Testis (tissue), 2 donors: ENCODE results near the gene ANTXR1.

Source experiments
- CTCF ChIP-seq, 3 experiments: fragments of 450-650 bp in 2 of 3; fragments of 200-600 bp in 1 of 3; sonication (generic) in 1 of 3; IDR thresholded peaks; one replicate each; pipeline ENCODE4 v1.5.1; 2016 to 2019; ENCODE audit warnings: antibody characterized with exemption in 3 of 3, mild to moderate bottlenecking in 2 of 3, moderate library complexity in 1 of 3
- POLR2A ChIP-seq: fragments of 450-650 bp; IDR thresholded peaks from one replicate; pipeline ENCODE4 v1.6.1; 2017; ENCODE audit warnings: antibody characterized with exemption, mild to moderate bottlenecking, moderate library complexity

- TF ChIP-seq CTCF (IDR thresholded peaks at IDR 0.05), result no peak
- no peak for TF ChIP-seq POLR2A
These were observed 7.8 kb downstream of the ANTXR1 start for GRCh38 chr2:69020496-69021426.
